Stimulated activated CD8-positive, alpha-beta memory T cell treated with anti-CD3 and anti-CD28 coated beads, Interleukin-15, amount 100 ng/mL, for 4 hours (primary cell): ENCODE measurements around the gene CMSS1.
"Not testable (repeated sequence)": the region's sequence is repeated elsewhere in the genome, so short reads cannot be mapped to it uniquely, and the experiment has no call there.

Experiments
- DNase-seq, 2 donors: peaks; one replicate each; pipeline ENCODE4 v3.0.0-alpha.2; 2020; ENCODE audit warnings: low read depth in 2 of 2

CMSS1 gene

DNA sequence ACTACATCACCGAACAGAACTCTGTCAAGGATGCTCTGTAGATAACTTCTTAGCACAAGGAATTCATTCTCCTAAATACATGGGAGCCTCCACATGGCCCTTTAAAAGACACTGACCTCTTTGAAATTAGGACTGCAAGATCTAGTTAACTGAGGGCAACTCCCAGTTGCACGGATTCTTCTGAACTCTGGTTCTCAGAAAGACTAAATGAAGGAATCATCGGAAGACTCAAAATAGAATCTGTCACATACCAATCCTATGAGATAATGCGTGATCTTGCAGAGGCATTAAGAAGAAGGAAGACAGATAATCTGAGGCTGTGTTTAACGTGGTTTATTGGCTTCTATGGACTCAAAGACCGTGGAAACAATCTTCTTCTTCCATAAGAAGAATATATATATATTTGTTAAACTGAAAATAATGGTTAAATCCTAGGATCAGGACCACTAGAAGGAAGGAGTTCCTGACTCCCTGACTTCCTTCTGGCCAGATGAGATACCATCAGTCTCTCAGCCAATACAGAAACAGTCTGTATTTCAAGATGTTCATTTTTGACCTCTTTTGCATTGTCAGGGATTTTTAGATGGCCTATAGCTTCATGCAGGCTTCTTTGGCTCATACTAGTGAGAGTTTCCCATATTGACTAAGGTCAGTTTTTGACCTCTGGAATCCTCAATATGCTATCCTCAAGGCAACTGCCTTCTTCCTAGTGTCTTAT is 409.2 kb downstream of the CMSS1 start:
- DNase-seq, result no peak

DNA sequence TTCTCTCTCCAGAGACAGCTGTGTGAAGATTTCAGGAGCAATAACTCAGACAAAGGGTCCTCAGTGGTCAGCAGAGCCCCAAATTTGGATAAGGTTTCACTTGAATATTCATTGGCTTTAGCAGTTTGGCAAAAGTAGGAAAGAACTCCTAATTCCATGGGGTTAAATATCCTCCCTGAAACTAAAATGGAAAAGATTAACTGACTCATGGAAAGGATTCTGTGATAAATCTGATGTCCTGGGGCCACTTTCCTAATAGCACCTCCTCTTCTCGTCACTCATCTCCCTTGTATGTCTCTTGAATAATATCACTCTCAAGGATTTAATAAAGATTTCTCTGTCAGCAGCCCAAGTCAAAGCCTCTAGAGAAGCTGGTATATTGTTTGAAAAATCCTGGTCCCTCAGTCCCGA is 409.9 kb downstream of the CMSS1 start:
- no peak for DNase-seq

DNA sequence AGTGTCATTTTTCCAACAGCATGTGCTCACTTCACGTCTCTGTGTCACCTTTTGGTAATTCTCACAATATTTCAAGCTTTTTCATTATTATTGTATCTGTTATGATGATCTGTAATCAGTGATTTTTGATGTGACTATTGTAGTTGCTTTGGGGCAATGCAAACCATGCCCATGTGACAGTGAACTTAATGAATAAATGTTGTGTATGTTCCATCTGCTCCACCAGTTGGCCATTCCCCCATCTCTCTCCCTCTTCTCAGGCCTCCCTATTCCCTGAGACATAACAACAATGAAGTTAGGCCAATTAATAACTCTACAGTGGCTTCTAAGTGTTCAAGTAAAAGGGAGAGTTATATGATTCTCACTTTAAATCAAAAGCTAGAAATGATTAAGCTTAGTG is 410.6 kb downstream of the CMSS1 start:
- DNase-seq, result no peak

DNA sequence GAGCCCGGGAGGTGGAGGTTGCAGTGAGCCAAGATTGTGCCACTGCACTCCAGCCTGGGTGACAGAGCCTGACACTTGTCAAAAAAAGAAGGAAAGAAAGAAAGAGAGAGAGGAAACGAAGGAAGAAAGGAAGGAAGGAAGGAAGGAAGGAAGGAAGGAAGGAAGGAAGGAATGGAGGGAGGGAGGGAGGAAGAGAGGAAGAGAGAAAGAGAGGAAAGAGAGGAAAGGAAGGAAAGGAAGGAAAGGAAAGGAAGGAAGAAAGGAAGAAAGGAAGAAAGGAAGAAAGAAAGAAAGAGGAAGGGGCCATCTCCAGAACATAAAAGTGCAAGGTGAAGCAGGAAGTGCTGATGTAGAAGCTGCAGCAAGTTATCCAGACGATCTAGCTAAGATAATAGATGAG is 411.5 kb downstream of the CMSS1 start:
- DNase-seq, result not testable (repeated sequence)

DNA sequence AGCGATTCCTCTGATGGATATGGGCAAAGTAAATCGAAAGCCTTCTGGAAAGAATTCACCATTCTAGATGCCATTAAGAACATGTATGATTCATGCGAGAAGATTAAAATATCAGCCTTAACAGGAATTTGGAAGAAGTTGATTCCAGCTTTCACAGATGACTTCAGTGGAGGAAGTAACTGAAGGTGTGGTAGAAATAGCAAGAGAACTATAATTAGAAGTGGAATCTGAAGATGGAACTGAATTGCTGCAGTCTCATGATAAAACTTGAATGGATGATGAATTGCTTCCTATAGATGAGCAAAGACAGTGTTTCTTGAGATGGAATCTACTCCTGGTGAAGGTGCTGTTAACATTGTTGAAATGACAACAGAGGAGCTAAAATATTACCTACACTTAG is 413.0 kb downstream of the CMSS1 start:
- DNase-seq, result no peak
